Neuron (in vitro differentiated cells): ENCODE measurements around the gene POP4.
"Not testable (repeated sequence)": the region's sequence is repeated elsewhere in the genome, so short reads cannot be mapped to it uniquely, and the experiment has no call there.

Experiments used
- H2AFZ ChIP-seq: one replicate; pipeline ENCODE4 v1.6.1; 2013; ENCODE audit warnings: low read depth, mild to moderate bottlenecking, inconsistent platforms, low read length, moderate library complexity
- H3K27me3 ChIP-seq: one replicate; pipeline ENCODE4 v1.6.1; 2013; ENCODE audit warnings: low read length; ENCODE audit not compliant: insufficient read depth
- H3K36me3 ChIP-seq: one replicate; pipeline ENCODE4 v1.6.1; 2013; ENCODE audit warnings: low read length; ENCODE audit not compliant: insufficient read depth
- H3K4me1 ChIP-seq: one replicate; pipeline ENCODE4 v1.6.1; 2013; ENCODE audit warnings: low read length; ENCODE audit not compliant: insufficient read depth
- H3K4me3 ChIP-seq: 2 replicates; pipeline ENCODE4 v1.5.1; 2013; ENCODE audit warnings: mild to moderate bottlenecking, low read length, moderate library complexity
- H3K9me3 ChIP-seq: one replicate; pipeline ENCODE4 v1.6.1; 2013; ENCODE audit warnings: low read length

POP4 gene

DNA sequence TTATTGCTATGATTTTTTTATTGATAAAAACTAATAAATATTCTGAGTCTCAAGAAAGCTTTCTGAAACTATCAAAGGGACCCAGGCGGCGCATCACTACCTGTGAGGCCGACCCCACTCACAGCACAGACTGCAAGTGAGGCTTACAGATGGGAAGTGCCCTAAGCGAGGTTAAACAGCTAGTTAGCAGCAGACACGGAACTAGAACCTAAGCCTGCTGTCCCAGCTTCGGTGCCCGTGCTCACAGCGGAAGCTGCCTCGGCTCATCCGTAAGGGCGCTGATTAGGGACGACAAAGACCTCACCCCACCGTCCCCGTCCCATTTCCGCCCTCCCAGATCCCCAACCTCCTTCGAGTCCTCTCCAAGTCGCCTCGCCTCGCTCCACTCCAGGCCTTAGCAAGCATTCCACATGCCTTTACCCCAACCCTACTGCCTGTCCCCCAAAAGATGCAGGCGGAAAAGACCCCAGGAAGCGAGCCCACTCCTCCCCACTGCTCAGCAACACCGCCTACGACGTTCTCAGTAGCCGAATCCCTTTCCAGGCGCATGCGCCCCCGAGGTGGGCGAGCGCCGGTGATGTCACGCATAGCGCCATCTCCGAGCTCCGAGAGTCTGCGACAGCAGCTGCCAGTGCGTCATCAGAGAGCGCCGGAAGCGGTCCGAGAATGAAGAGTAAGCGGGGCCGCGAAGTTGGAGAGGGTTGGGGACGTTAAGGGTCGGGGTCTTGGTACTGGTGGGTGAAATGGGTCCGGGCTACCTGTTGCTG is at the start of gene POP4:
Gene POP4 (plus strand): TSS at position 631 of the 767 bp plus-strand sequence. CDS start 36 bp downstream, at position 667.
- H3K4me1 ChIP-seq, result peaks cover 8% of the 10 kb centered on the region
- peak within 1 kb of the TSS; percentile 18 for H2AFZ ChIP-seq
- H3K27me3 ChIP-seq, result no peaks in the 10 kb centered on the region
- no peaks in the 10 kb centered on the region for H3K9me3 ChIP-seq
- peaks cover 4% of the 10 kb centered on the region for H3K36me3 ChIP-seq
- H3K4me3 ChIP-seq, result peak within 1 kb of the TSS; percentile 81

DNA sequence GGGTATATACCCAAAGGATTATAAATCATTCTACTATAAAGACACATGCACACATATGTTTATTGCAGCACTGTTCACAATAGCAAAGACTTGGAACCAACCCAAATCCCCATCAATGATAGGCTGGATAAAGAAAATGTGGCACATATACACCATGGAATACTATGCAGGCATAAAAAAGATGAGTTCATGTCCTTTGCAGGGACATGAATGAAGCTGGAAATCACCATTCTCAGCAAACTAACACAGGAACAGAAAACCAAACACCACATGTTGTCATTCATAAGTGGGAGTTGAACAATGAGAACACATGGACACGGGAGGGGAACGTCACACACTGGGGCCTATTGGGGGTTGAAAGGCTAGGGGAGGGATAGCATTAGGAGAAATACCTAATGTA is 47.0 kb upstream of the POP4 start:
- H2AFZ ChIP-seq, H3K36me3 ChIP-seq, H3K9me3 ChIP-seq, H3K4me3 ChIP-seq, H3K4me1 ChIP-seq: not testable (repeated sequence)
- peaks cover 12% of the 10 kb centered on the region for H3K27me3 ChIP-seq

GRCh38 chr19:29559743-29560142 is 46.3 kb upstream of the POP4 start:
- Histone ChIP-seq H3K9me3 (no peaks in the 10 kb centered on the region), H2AFZ (no peak overlapping the region), H3K27me3 (peaks cover 16% of the 10 kb centered on the region), H3K4me1 (no peaks in the 10 kb centered on the region), H3K4me3 (no peak overlapping the region), H3K36me3 (no peaks in the 10 kb centered on the region)

DNA sequence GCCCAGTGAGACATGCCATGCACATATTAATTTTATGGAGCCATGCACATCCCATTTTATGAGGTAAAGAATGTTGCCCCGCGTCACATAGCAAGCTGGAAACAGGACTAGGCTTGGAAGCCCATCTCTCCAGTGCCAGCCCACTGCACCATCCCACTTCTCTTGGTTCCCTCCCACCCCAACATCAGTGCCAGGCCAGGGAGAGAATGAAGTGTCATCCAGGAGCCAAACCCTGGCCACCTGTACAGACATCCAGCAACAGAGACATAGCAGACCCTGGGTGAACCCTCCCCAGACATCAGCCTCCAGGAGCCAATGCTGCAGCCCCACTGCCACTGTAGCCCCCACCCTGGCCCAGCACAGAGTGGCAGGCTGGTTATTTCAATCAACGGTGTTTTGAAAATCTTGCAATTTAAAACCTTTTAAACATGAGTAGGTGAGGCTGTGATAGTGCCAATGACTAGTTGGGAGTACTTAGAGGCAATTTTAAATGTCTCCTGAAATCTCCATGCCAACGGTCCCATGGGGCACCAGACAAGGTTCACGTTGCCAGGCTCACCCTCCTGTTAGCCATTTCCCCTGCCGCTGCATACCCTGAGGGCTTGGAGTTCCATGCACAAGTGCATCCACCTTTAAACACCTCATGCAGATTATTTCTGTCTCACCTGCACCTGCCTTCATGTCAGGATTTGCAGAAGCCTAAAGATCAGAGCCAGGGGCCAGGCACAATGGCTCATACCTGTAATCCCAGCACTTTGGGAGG is 45.6 kb upstream of the POP4 start:
- no peaks in the 10 kb centered on the region for H3K36me3 ChIP-seq
- H3K4me3 ChIP-seq, result no peak overlapping the region
- H3K4me1 ChIP-seq, result no peaks in the 10 kb centered on the region
- no peaks in the 10 kb centered on the region for H3K9me3 ChIP-seq
- no peak overlapping the region for H2AFZ ChIP-seq
- peaks cover 18% of the 10 kb centered on the region for H3K27me3 ChIP-seq

GRCh38 chr19:29561601-29562000 is 44.5 kb upstream of the POP4 start:
- no peak overlapping the region for H3K4me3 ChIP-seq
- H3K27me3 ChIP-seq, result peaks cover 18% of the 10 kb centered on the region
- H3K9me3 ChIP-seq, result no peaks in the 10 kb centered on the region
- H3K4me1 ChIP-seq, result no peaks in the 10 kb centered on the region
- H2AFZ ChIP-seq, result no peak overlapping the region
- no peaks in the 10 kb centered on the region for H3K36me3 ChIP-seq

DNA sequence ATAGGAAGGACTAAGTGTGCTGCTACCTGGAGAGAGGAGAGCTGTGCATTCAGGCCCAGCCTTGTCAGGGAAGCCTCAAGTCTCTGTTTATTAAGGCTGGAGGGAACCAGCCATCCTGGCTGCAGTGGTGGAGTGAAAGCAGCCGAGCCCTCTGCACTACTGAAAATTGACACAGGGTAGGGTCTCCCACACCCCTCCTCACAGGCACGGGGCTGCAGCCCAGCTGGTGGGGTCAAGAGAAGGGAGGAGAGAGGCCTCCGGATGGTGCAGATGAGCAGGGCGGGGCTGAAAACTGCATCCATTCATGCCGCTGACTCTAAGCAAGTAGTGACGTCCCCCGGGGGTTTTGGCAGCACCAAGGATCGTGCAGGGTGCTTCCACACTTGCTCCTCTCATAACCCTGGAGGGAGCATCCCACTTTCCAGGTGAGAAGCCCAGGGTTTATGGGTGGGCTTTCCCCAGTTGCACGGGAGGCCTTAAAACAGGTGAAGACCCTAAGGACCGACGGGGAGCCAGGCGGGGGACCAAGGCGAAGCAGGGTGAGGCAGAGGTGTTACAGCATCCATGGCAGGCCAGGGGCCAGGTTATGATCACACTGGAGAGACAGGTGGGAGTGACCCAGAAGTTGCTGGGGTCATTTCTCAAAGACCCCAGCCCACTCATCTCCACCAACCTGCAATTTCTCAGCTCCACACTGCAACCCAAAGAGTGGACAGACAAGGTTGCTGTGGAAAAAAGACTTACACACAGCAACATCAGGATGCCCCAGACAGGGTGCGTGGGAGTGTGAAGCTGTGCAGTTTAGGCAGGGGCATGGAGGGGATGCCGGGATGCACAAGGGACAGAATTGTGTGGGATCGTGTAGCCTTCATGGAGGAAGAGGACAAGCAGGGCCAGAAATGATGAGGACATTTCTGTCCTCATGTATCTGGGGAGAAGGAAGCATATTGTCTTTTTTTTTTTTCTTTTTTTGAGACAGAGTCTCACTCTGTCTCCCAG is 43.5 kb upstream of the POP4 start:
- H2AFZ ChIP-seq, result no peak overlapping the region
- H3K27me3 ChIP-seq, result peaks cover 18% of the 10 kb centered on the region
- no peaks in the 10 kb centered on the region for H3K36me3 ChIP-seq
- H3K9me3 ChIP-seq, result no peaks in the 10 kb centered on the region
- H3K4me3 ChIP-seq, result no peak overlapping the region
- no peaks in the 10 kb centered on the region for H3K4me1 ChIP-seq

GRCh38 chr19:29563486-29564101 is 42.5 kb upstream of the POP4 start:
- no peaks in the 10 kb centered on the region for H3K9me3 ChIP-seq
- H3K4me3 ChIP-seq, result no peak overlapping the region
- peaks cover 21% of the 10 kb centered on the region for H3K27me3 ChIP-seq
- no peaks in the 10 kb centered on the region for H3K4me1 ChIP-seq
- no peaks in the 10 kb centered on the region for H3K36me3 ChIP-seq
- no peak overlapping the region for H2AFZ ChIP-seq

- Histone ChIP-seq H3K4me1 (no peaks in the 10 kb centered on the region), H3K27me3 (peaks cover 25% of the 10 kb centered on the region), H2AFZ (no peak overlapping the region), H3K9me3 (no peaks in the 10 kb centered on the region), H3K36me3 (no peaks in the 10 kb centered on the region), H3K4me3 (no peak overlapping the region)
These were observed 41.5 kb upstream of the POP4 start for GRCh38 chr19:29564574-29565005.

DNA sequence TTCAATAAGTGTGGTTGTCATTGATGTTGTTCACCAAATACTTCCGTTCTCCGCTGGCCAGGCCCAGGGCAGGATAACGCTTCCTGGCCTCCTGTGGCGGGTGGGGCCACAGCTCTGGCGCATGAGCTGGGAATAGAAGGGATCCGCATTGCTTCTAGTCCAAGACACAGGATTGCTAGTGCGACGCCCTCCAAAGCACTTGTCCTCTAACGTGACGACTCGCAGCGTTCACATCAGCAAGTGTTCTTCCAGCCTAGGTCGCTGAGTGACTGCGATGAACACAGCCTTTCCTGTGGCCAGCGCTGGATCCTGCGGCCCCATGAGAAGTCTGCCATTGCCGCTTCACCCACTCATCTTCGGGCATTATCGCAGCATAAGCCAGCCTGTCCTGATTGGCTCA is 40.9 kb upstream of the POP4 start:
- no peaks in the 10 kb centered on the region for H3K36me3 ChIP-seq
- no peaks in the 10 kb centered on the region for H3K9me3 ChIP-seq
- no peak overlapping the region for H3K4me3 ChIP-seq
- H3K27me3 ChIP-seq, result peaks cover 25% of the 10 kb centered on the region
- H3K4me1 ChIP-seq, result no peaks in the 10 kb centered on the region
- H2AFZ ChIP-seq, result no peak overlapping the region

GRCh38 chr19:29566496-29567054 is 39.5 kb upstream of the POP4 start:
- H3K27me3 ChIP-seq, result peaks cover 25% of the 10 kb centered on the region
- H2AFZ ChIP-seq, result no peak overlapping the region
- no peak overlapping the region for H3K4me3 ChIP-seq
- H3K9me3 ChIP-seq, result no peaks in the 10 kb centered on the region
- H3K36me3 ChIP-seq, result no peaks in the 10 kb centered on the region
- no peaks in the 10 kb centered on the region for H3K4me1 ChIP-seq

DNA sequence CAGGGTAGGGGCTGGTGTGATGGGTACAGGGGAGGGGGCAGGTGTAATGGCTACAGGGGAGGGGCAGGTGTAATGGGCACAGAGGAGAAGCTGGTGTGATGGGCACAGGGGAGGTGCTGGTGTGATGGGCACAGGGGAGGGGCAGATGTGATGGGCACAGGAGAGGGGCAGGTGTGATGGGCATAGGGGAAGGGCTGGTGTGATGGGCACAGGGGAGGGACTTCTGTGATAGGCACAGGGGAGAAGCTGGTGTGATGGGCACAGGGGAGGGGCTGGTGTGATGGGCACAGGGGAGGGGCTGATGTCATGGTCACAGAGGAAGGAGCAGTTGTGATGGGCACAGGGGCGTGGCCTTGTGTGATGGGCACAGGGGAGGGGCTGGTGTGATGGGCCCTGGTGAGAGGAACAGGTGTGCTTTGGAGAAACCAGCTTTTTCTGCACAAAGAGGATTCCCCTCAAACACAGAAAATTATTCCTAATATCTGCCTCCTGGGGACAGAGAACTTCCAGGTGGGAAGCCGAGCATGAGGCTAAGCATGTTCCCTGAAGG is 38.6 kb upstream of the POP4 start:
- no peaks in the 10 kb centered on the region for H3K9me3 ChIP-seq
- no peaks in the 10 kb centered on the region for H3K4me1 ChIP-seq
- H2AFZ ChIP-seq, result no peak overlapping the region
- no peak overlapping the region for H3K4me3 ChIP-seq
- H3K27me3 ChIP-seq, result peaks cover 19% of the 10 kb centered on the region
- H3K36me3 ChIP-seq, result no peaks in the 10 kb centered on the region
